ENCODE data around the gene TTC32.

The TTC32 gene

GRCh38 chr2:19865151-19865550 is 36.6 kb downstream of the TTC32 start:
- no peak overlapping the region for H2AFZ ChIP-seq (ENCODE audit: low read depth, low read length)
- no peak for ATAC-seq (ENCODE audit: insufficient read depth, low read depth)
- H3K4me1 ChIP-seq (ENCODE audit: insufficient read depth, low read length): no peaks in the 10 kb centered on the region
- no peaks in the 10 kb centered on the region for H3K36me3 ChIP-seq (ENCODE audit: insufficient read depth, low read length)
- H3K9me3 ChIP-seq (ENCODE audit: insufficient read depth, low read length, severe bottlenecking): no peaks in the 10 kb centered on the region
- H3K79me2 ChIP-seq (ENCODE audit: insufficient read depth, low read length): no peaks in the 10 kb centered on the region
- no peak overlapping the region for H3K9ac ChIP-seq (ENCODE audit: low read depth, low read length)
- H3K4me3 ChIP-seq (ENCODE audit: low read depth in 1 of 2, low read length in 2 of 2): no peak overlapping the region
- H3K27me3 ChIP-seq (ENCODE audit: insufficient read depth, low read length, poor library complexity): no peaks in the 10 kb centered on the region
- DNase-seq: no peak
- no peak overlapping the region for H3K4me2 ChIP-seq (ENCODE audit: insufficient read depth, low read length)
- no peak for TF ChIP-seq EZH2 (IDR thresholded peaks at IDR 0.05; ENCODE audit: borderline replicate concordance, low read depth, low read length, severe bottlenecking)
- TF ChIP-seq CTCF (IDR thresholded peaks at IDR 0.05; ENCODE audit: borderline replicate concordance, extremely low read depth, low read length, poor library complexity, severe bottlenecking): no peak
- peaks cover 4% of the 10 kb centered on the region; the same call in 1 of the 2 replicates for H4K20me1 ChIP-seq (ENCODE audit: insufficient read depth, low read length)
- H3K27ac ChIP-seq (ENCODE audit: low read length): no peak overlapping the region

GRCh38 chr2:19864381-19864780 is 37.4 kb downstream of the TTC32 start:
- Histone ChIP-seq H3K9me3 (ENCODE audit: insufficient read depth, low read length, severe bottlenecking) (no peaks in the 10 kb centered on the region), H4K20me1 (ENCODE audit: insufficient read depth, low read length) (peaks cover 4% of the 10 kb centered on the region; the same call in 1 of the 2 replicates), H3K27me3 (ENCODE audit: insufficient read depth, low read length, poor library complexity) (no peaks in the 10 kb centered on the region), H3K9ac (ENCODE audit: low read depth, low read length) (no peak overlapping the region), H3K4me1 (ENCODE audit: insufficient read depth, low read length) (no peaks in the 10 kb centered on the region), H3K4me3 (ENCODE audit: low read depth in 1 of 2, low read length in 2 of 2) (no peak overlapping the region), H3K79me2 (ENCODE audit: insufficient read depth, low read length) (no peaks in the 10 kb centered on the region), H3K4me2 (ENCODE audit: insufficient read depth, low read length) (no peak overlapping the region), H3K36me3 (ENCODE audit: insufficient read depth, low read length) (no peaks in the 10 kb centered on the region), H2AFZ (ENCODE audit: low read depth, low read length) (no peak overlapping the region), H3K27ac (ENCODE audit: low read length) (no peak overlapping the region)
- DNase-seq: no peak
- ATAC-seq (ENCODE audit: insufficient read depth, low read depth): no peak
- TF ChIP-seq CTCF (IDR thresholded peaks at IDR 0.05; ENCODE audit: borderline replicate concordance, extremely low read depth, low read length, poor library complexity, severe bottlenecking) (no peak), EZH2 (IDR thresholded peaks at IDR 0.05; ENCODE audit: borderline replicate concordance, low read depth, low read length, severe bottlenecking) (no peak)

- Histone ChIP-seq H3K79me2 (ENCODE audit: insufficient read depth, low read length) (no peaks in the 10 kb centered on the region), H3K4me2 (ENCODE audit: insufficient read depth, low read length) (no peak overlapping the region), H3K9me3 (ENCODE audit: insufficient read depth, low read length, severe bottlenecking) (no peaks in the 10 kb centered on the region), H3K4me3 (ENCODE audit: low read depth in 1 of 2, low read length in 2 of 2) (no peak overlapping the region), H3K36me3 (ENCODE audit: insufficient read depth, low read length) (no peaks in the 10 kb centered on the region), H3K27ac (ENCODE audit: low read length) (no peak overlapping the region), H3K9ac (ENCODE audit: low read depth, low read length) (no peak overlapping the region), H3K27me3 (ENCODE audit: insufficient read depth, low read length, poor library complexity) (no peaks in the 10 kb centered on the region), H4K20me1 (ENCODE audit: insufficient read depth, low read length) (peaks cover 4% of the 10 kb centered on the region; the same call in 1 of the 2 replicates), H2AFZ (ENCODE audit: low read depth, low read length) (no peak overlapping the region), H3K4me1 (ENCODE audit: insufficient read depth, low read length) (no peaks in the 10 kb centered on the region)
- TF ChIP-seq CTCF (IDR thresholded peaks at IDR 0.05; ENCODE audit: borderline replicate concordance, extremely low read depth, low read length, poor library complexity, severe bottlenecking): peak; percentile 89
- no peak for TF ChIP-seq EZH2 (IDR thresholded peaks at IDR 0.05; ENCODE audit: borderline replicate concordance, low read depth, low read length, severe bottlenecking)
- ATAC-seq (ENCODE audit: insufficient read depth, low read depth) (peak; percentile 81), DNase-seq (peak; percentile 46)
Measured at GRCh38 chr2:19863303-19864041, 38.3 kb downstream of the TTC32 start.
